Omental fat pad (tissue), 4 donors: ENCODE results near the gene ZNF277. TPM values are rescaled to one million over a fixed set of nuclear protein-coding genes. Genes with fewer than 3 reads are reported as not detected.

Experiments used
- ATAC-seq: fragments of 150-250 bp; one replicate; pipeline ENCODE4 v1.9.1; 2016; ENCODE audit warnings: mild to moderate bottlenecking, moderate library complexity; ENCODE audit not compliant: low FRiP score
- DNase-seq: peaks from one replicate; pipeline ENCODE4 v3.0.0-alpha.2; 2019; ENCODE audit warnings: low spot score
- total RNA-seq, 4 donors: library from RNA; depleted of rRNA; stranded (reverse); fragments of >200 nt; gene quantifications; one replicate each; pipeline ENCODE4 v1.1.0, GENCODE V29; 2016
- TF ChIP-seq, protein P1 (sequence below), 3 donors: fragments of 450-650 bp; IDR thresholded peaks; one replicate each; pipeline ENCODE4 v1.5.1; 2016 to 2017; ENCODE audit warnings: antibody characterized with exemption in 3 of 3, mild to moderate bottlenecking in 3 of 3, moderate library complexity in 2 of 3

ZNF277 gene
- total RNA-seq, 4 donors from 2014 or later: 15.9 to 24.9 (median 19.3) TPM

GRCh38 chr7:112215787-112216186, 9.3 kb downstream of the ZNF277 start:
- DNase-seq (no peak), ATAC-seq (no peak)
- TF ChIP-seq, protein P1, sequence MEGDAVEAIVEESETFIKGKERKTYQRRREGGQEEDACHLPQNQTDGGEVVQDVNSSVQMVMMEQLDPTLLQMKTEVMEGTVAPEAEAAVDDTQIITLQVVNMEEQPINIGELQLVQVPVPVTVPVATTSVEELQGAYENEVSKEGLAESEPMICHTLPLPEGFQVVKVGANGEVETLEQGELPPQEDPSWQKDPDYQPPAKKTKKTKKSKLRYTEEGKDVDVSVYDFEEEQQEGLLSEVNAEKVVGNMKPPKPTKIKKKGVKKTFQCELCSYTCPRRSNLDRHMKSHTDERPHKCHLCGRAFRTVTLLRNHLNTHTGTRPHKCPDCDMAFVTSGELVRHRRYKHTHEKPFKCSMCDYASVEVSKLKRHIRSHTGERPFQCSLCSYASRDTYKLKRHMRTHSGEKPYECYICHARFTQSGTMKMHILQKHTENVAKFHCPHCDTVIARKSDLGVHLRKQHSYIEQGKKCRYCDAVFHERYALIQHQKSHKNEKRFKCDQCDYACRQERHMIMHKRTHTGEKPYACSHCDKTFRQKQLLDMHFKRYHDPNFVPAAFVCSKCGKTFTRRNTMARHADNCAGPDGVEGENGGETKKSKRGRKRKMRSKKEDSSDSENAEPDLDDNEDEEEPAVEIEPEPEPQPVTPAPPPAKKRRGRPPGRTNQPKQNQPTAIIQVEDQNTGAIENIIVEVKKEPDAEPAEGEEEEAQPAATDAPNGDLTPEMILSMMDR (IDR thresholded peaks at IDR 0.05): no peak

GRCh38 chr7:112220877-112221434, 14.5 kb downstream of the ZNF277 start:
- no peak for ATAC-seq

GRCh38 chr7:112223310-112223709, 16.8 kb downstream of the ZNF277 start:
- ATAC-seq (no peak), DNase-seq (no peak)
- TF ChIP-seq, protein P1 (IDR thresholded peaks at IDR 0.05): no peak

More at GRCh38 chr7:112220877-112221434, 14.5 kb downstream of the ZNF277 start:
- TF ChIP-seq, protein P1 (IDR thresholded peaks at IDR 0.05): no peak
- no peak for DNase-seq

GRCh38 chr7:112224186-112224585, 17.7 kb downstream of the ZNF277 start:
- no peak for DNase-seq
- TF ChIP-seq, protein P1 (IDR thresholded peaks at IDR 0.05): no peak
- ATAC-seq: no peak

GRCh38 chr7:112225006-112225405, 18.5 kb downstream of the ZNF277 start:
- ATAC-seq (no peak), DNase-seq (no peak)
- TF ChIP-seq, protein P1 (IDR thresholded peaks at IDR 0.05): no peak

DNA sequence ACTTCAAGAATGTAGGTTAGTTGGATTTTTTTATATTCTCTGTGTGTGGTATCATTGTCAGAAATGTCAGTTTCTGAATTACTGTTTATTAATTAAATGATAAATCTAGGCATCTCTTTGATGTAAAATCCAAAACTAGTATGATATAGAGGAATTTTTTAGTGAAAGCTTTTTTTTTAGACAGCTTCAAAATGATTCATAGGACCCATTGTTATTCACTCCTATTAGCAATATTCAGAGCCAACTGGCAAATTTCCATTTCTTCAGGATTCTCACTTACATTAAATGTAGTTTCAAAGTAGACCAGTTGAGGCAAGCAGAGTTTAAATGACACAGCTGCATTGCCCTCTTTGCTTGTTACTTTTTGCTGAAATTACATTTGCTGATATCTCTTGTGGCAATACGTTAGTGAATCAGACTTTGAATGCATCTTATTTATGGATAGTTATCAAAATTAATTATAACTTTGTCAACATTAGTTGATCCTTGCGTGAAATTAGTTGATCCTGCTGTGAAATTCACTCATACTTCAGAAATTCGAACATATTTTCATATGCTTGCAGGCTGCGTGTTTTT, 20.3 kb downstream of the ZNF277 start:
- DNase-seq: no peak
- TF ChIP-seq, protein P1 (IDR thresholded peaks at IDR 0.05): no peak
- ATAC-seq: no peak

DNA sequence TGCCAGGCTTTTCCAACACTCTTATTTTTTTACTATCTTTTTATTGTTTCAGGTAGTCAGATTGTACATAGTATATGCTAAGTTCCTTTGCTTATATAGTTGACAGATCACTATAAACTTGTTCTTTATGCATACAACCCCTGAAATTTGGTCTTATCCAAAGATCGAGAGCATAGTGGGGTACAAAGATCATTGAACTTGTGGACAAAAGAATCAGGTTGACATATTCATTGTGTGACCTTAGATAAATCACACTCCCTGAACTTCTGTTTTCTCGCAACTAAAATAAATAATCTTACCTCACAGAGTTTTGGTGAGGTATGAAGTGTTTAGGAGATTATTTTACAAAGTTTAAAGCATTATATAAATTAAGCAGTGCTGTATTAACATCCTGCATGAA, 22.1 kb downstream of the ZNF277 start:
- no peak for ATAC-seq
- no peak for DNase-seq
- TF ChIP-seq, protein P1 (IDR thresholded peaks at IDR 0.05): no peak
